Activated CD8-positive, alpha-beta memory T cell treated with anti-CD3 and anti-CD28 coated beads, Interleukin-2, amount 50 U/mL, for 24 hours (primary cell): ENCODE data around the gene MRGPRE.

Source experiments
- DNase-seq: peaks from one replicate; pipeline ENCODE4 v3.0.0-alpha.2; 2020; ENCODE audit errors: extremely low read depth

Gene MRGPRE

DNA sequence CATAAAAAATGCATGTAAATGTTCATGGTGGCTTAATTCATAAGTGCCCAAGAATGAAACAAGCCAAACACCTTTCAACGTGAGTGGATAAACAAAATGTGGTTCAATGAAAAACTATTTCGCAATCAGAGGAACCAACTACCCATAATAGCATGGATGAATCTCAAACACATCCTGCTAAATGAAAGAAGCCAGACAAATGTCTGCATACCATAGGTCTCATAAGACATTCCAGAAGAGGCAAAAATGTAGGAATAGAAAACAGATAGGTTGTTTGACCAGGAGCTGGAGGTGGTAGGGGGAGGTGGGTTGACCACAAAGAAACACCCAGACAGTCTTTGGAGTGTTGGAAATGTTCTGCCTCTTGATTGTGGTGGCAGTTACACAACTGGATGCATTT, 53.9 kb downstream of the MRGPRE start:
- no peak for DNase-seq

DNA sequence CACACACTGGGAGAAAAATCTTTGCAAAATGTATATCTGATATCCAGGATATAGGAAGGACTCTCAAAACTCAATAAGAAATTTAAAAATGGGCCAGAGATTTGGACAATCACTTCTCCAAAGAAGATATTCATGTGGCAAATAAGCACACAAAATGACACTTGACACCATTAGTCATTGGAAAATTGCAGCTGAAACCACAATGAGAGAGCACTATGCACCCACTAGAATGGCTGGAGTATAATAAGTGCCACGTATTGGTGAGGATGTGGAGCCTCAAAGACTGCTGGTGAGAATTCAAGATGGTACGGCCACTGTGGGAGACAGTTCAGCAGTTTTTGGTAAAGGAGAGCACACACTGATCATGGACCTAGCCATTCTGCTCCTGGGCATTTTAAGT, 54.3 kb downstream of the MRGPRE start:
- DNase-seq: no peak
